WTC11 (cell line): ENCODE results near the gene ERC2. TPM values are rescaled to one million over a fixed set of nuclear protein-coding genes. Genes with fewer than 3 reads are reported as not detected.

Experiments used
- ATAC-seq: fragments of 200-7000 bp; cut with Tn5 transposase; 2 replicates; pipeline ENCODE4 v1.10.0; 2021; ENCODE audit warnings: mild to moderate bottlenecking, moderate library complexity
- CTCF ChIA-PET: fragments of 300-600 bp; sonication (Branson Sonifier 250); formaldehyde crosslinking; loops from one replicate; lab custom pipeline; 2021; ENCODE audit warnings: antibody characterized with exemption; lab: Charles Lee
- POLR2A ChIA-PET: fragments of 350-600 bp; sonication (Branson Sonifier 250); formaldehyde crosslinking; loops from one replicate; lab custom pipeline; 2021; ENCODE audit warnings: antibody characterized with exemption; lab: Charles Lee
- DNase-seq: peaks from one replicate; pipeline ENCODE4 v3.0.0; 2021; ENCODE audit warnings: low spot score
- H3K27ac Mint-ChIP-seq: 2 replicates; pipeline ENCODE4 v1.8.0; 2021; ENCODE audit warnings: mixed read lengths
- H3K27me3 Mint-ChIP-seq: 2 replicates; pipeline ENCODE4 v1.8.0; 2021; ENCODE audit warnings: low read depth, mild to moderate bottlenecking, moderate library complexity, mixed read lengths
- H3K36me3 Mint-ChIP-seq: 2 replicates; pipeline ENCODE4 v1.8.0; 2021; ENCODE audit warnings: mixed read lengths
- H3K4me1 Mint-ChIP-seq: 2 replicates; pipeline ENCODE4 v1.8.0; 2022; ENCODE audit warnings: mixed read lengths
- H3K4me3 Mint-ChIP-seq: 2 replicates; pipeline ENCODE4 v1.8.0; 2021; ENCODE audit warnings: mild to moderate bottlenecking, moderate library complexity, mixed read lengths
- H3K9me3 Mint-ChIP-seq: 2 replicates; pipeline ENCODE4 v1.8.0; 2021; ENCODE audit warnings: mixed read lengths
- CREM ChIP-seq: sonication (generic); formaldehyde crosslinking; IDR thresholded peaks from 2 replicates; pipeline ENCODE4 v1.8.1; 2022; ENCODE audit warnings: mild to moderate bottlenecking, missing genetic modification reagents, moderate library complexity
- E2F1 ChIP-seq: sonication (generic); formaldehyde crosslinking; IDR thresholded peaks from 2 replicates; pipeline ENCODE4 v1.8.0; 2022; ENCODE audit warnings: mild to moderate bottlenecking, missing genetic modification reagents
- FOXP1 ChIP-seq: sonication (generic); formaldehyde crosslinking; IDR thresholded peaks from 2 replicates; pipeline ENCODE4 v1.8.0; 2022; ENCODE audit warnings: missing genetic modification reagents, mild to moderate bottlenecking, moderate library complexity, borderline replicate concordance
- HMGA2 ChIP-seq: fragments of 250-450 bp; sonication (Bioruptor Pico); IDR thresholded peaks from 2 replicates; pipeline ENCODE4 v1.4.0; 2021; ENCODE audit warnings: mild to moderate bottlenecking, moderate library complexity
- IRF2 ChIP-seq: sonication (generic); formaldehyde crosslinking; IDR thresholded peaks from 2 replicates; pipeline ENCODE4 v1.8.0; 2022; ENCODE audit warnings: low read depth, missing genetic modification reagents, borderline replicate concordance
- JUN ChIP-seq: sonication (generic); formaldehyde crosslinking; IDR thresholded peaks from 2 replicates; pipeline ENCODE4 v1.8.0; 2023; ENCODE audit warnings: mild to moderate bottlenecking, missing genetic modification reagents
- NFE2L1 ChIP-seq: sonication (generic); formaldehyde crosslinking; IDR thresholded peaks from 2 replicates; pipeline ENCODE4 v1.8.1; 2023; ENCODE audit warnings: missing genetic modification reagents
- RORB ChIP-seq: fragments of 250-450 bp; sonication (Bioruptor Pico); IDR thresholded peaks from 2 replicates; pipeline ENCODE4 v1.9.0; 2021; ENCODE audit warnings: mild to moderate bottlenecking
- STAT6 ChIP-seq: sonication (generic); formaldehyde crosslinking; conservative IDR thresholded peaks from 2 replicates; pipeline ENCODE4 v1.8.1; 2023; ENCODE audit warnings: mild to moderate bottlenecking, low read depth, missing genetic modification reagents, moderate library complexity
- ZNF138 ChIP-seq: sonication (generic); formaldehyde crosslinking; conservative IDR thresholded peaks from 2 replicates; pipeline ENCODE4 v1.8.1; 2022; ENCODE audit warnings: mild to moderate bottlenecking, moderate library complexity, missing genetic modification reagents
- total RNA-seq: library from RNA; stranded (reverse); gene quantifications from 3 replicates; pipeline ENCODE4 v1.2.3, GENCODE V29; 2021
- TF ChIP-seq, protein P1 (sequence below): sonication (generic); formaldehyde crosslinking; IDR thresholded peaks from 2 replicates; pipeline ENCODE4 v1.8.1; 2023; ENCODE audit warnings: mild to moderate bottlenecking, moderate library complexity, missing genetic modification reagents
- TF ChIP-seq, protein P2 (sequence below): fragments of 250-450 bp; sonication (Bioruptor Pico); conservative IDR thresholded peaks from 2 replicates; pipeline ENCODE4 v1.9.0; 2021; ENCODE audit warnings: mild to moderate bottlenecking
- TF ChIP-seq, protein P3 (sequence below): sonication (generic); formaldehyde crosslinking; IDR thresholded peaks from 2 replicates; pipeline ENCODE4 v1.8.0; 2023; ENCODE audit warnings: missing genetic modification reagents, mild to moderate bottlenecking, borderline replicate concordance
- TF ChIP-seq, protein P4 (sequence below): fragments of 250-450 bp; sonication (Bioruptor Pico); IDR thresholded peaks from 2 replicates; pipeline ENCODE4 v1.9.0; 2021; ENCODE audit warnings: mild to moderate bottlenecking

ERC2 gene
- total RNA-seq, 1 experiment from 2014 or later, result 23.5 TPM

DNA sequence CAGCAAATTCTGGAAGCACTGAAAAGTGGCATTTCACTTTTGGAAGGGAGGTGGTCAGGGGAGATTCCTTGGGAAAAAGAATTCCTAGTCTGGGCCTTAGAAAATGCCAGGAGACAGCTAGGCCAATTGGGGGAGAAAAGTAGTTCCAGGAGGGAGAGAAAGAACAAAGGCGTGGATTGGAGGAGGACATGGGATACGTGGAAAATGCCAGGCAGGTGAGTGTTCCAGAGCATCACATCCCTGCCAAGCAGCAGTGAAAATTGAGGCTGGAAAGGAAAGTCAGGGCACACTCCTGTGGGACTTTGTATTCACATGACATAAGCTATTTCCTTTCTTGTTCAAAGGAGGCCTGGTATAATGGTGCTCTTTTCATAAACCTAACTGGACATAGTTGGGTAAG lies 846.6 kb downstream of the ERC2 start:
- Mint-ChIP-seq H3K4me1 (peaks cover 47% of the 10 kb centered on the region), H3K36me3 (no peaks in the 10 kb centered on the region), H3K27ac (no peak overlapping the region), H3K9me3 (0 out of 2 replicates have a peak, but pooled peaks cover 6% of the 10 kb centered on the region), H3K27me3 (0 out of 2 replicates have a peak, but pooled peaks cover 4% of the 10 kb centered on the region), H3K4me3 (no peak overlapping the region)
- CTCF ChIA-PET, result interaction anchor here (1.5 kb wide), 1 partner anchor 12 kb away, joined by 3 read pairs; no protein-coding TSS in a partner anchor
- TF ChIP-seq JUN (CRISPR knock-in tag), result no peak
- no peak for TF ChIP-seq IRF2
- no peak for TF ChIP-seq HMGA2 (CRISPR knock-in tag)
- TF ChIP-seq, protein P1, sequence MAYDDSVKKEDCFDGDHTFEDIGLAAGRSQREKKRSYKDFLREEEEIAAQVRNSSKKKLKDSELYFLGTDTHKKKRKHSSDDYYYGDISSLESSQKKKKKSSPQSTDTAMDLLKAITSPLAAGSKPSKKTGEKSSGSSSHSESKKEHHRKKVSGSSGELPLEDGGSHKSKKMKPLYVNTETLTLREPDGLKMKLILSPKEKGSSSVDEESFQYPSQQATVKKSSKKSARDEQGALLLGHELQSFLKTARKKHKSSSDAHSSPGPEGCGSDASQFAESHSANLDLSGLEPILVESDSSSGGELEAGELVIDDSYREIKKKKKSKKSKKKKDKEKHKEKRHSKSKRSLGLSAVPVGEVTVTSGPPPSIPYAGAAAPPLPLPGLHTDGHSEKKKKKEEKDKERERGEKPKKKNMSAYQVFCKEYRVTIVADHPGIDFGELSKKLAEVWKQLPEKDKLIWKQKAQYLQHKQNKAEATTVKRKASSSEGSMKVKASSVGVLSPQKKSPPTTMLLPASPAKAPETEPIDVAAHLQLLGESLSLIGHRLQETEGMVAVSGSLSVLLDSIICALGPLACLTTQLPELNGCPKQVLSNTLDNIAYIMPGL (CRISPR knock-in tag), result no peak
- TF ChIP-seq, protein P2, sequence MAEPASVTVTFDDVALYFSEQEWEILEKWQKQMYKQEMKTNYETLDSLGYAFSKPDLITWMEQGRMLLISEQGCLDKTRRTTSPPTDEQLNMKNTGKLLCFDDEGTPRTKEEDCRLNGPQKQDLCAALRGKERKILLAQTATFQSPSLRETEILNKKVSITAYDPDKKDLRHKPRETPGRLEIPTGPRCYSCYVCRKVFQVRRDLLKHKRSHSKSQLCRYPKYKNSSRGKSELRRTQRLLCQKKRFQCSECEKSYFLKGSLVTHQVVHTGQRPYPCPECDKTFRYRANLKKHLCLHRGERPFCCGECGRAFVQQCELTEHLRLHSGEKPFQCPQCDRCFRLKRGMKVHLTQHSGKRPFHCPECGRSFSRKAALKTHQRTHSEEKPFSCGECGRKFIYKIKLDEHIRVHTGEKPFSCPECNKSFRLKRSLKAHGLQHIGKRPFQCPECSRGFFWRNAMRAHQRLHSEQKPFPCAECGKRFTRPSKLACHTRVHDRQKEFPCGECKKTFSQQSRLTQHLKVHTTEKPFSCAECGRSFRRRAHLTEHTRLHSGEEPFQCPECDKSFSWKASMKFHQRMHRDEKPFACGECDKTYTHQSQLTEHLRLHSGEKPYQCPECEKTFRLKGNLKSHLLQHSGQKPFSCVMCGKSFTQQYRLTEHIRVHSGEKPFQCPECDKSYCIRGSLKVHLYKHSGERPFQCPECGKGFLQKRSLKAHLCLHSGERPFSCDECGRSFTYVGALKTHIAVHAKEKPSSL (CRISPR knock-in tag), result no peak
- TF ChIP-seq CREM (CRISPR knock-in tag), result no peak
- no peak for TF ChIP-seq FOXP1 (CRISPR knock-in tag)
- no peak for TF ChIP-seq E2F1 (CRISPR knock-in tag)
- TF ChIP-seq RORB (CRISPR knock-in tag), result no peak
- TF ChIP-seq, protein P3, sequence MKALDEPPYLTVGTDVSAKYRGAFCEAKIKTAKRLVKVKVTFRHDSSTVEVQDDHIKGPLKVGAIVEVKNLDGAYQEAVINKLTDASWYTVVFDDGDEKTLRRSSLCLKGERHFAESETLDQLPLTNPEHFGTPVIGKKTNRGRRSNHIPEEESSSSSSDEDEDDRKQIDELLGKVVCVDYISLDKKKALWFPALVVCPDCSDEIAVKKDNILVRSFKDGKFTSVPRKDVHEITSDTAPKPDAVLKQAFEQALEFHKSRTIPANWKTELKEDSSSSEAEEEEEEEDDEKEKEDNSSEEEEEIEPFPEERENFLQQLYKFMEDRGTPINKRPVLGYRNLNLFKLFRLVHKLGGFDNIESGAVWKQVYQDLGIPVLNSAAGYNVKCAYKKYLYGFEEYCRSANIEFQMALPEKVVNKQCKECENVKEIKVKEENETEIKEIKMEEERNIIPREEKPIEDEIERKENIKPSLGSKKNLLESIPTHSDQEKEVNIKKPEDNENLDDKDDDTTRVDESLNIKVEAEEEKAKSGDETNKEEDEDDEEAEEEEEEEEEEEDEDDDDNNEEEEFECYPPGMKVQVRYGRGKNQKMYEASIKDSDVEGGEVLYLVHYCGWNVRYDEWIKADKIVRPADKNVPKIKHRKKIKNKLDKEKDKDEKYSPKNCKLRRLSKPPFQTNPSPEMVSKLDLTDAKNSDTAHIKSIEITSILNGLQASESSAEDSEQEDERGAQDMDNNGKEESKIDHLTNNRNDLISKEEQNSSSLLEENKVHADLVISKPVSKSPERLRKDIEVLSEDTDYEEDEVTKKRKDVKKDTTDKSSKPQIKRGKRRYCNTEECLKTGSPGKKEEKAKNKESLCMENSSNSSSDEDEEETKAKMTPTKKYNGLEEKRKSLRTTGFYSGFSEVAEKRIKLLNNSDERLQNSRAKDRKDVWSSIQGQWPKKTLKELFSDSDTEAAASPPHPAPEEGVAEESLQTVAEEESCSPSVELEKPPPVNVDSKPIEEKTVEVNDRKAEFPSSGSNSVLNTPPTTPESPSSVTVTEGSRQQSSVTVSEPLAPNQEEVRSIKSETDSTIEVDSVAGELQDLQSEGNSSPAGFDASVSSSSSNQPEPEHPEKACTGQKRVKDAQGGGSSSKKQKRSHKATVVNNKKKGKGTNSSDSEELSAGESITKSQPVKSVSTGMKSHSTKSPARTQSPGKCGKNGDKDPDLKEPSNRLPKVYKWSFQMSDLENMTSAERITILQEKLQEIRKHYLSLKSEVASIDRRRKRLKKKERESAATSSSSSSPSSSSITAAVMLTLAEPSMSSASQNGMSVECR (CRISPR knock-in tag), result no peak
- no peak for TF ChIP-seq NFE2L1
- TF ChIP-seq STAT6 (CRISPR knock-in tag), result no peak
- no peak for TF ChIP-seq ZNF138 (CRISPR knock-in tag)
- TF ChIP-seq, protein P4, sequence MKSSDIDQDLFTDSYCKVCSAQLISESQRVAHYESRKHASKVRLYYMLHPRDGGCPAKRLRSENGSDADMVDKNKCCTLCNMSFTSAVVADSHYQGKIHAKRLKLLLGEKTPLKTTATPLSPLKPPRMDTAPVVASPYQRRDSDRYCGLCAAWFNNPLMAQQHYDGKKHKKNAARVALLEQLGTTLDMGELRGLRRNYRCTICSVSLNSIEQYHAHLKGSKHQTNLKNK, result no peak
- POLR2A ChIA-PET, result no interaction called here
- no peak for DNase-seq
- no peak for ATAC-seq
